Right lobe of liver (tissue), 4 donors: ENCODE results near the gene STAT5B.
"Not testable (repeated sequence)": the region's sequence is repeated elsewhere in the genome, so short reads cannot be mapped to it uniquely, and the experiment has no call there.

Experiments used
- POLR2A ChIP-seq: fragments of 450-650 bp; IDR thresholded peaks from one replicate; pipeline ENCODE4 v1.6.1; 2017; ENCODE audit warnings: antibody characterized with exemption, mild to moderate bottlenecking
- TF ChIP-seq, protein P1 (sequence below), 4 donors: fragments of 200-600 bp in 3 of 4; fragments of 450-650 bp in 1 of 4; IDR thresholded peaks; one replicate each; pipeline versions ENCODE4 v1.5.1 to v1.8.0; 2016 to 2022; ENCODE audit warnings: antibody characterized with exemption in 4 of 4, mild to moderate bottlenecking in 2 of 4
- donor health status: DM: no; HTN: no; CAD: no.
- donor health status: DM: no; HTN: no; CAD: no.
- donor health status: DM: no; HTN: yes; CAD: no.

GRCh38 chr17:42186191-42186590, 90.0 kb downstream of the STAT5B start:
- TF ChIP-seq POLR2A, result not testable (repeated sequence)
- TF ChIP-seq, protein P1, sequence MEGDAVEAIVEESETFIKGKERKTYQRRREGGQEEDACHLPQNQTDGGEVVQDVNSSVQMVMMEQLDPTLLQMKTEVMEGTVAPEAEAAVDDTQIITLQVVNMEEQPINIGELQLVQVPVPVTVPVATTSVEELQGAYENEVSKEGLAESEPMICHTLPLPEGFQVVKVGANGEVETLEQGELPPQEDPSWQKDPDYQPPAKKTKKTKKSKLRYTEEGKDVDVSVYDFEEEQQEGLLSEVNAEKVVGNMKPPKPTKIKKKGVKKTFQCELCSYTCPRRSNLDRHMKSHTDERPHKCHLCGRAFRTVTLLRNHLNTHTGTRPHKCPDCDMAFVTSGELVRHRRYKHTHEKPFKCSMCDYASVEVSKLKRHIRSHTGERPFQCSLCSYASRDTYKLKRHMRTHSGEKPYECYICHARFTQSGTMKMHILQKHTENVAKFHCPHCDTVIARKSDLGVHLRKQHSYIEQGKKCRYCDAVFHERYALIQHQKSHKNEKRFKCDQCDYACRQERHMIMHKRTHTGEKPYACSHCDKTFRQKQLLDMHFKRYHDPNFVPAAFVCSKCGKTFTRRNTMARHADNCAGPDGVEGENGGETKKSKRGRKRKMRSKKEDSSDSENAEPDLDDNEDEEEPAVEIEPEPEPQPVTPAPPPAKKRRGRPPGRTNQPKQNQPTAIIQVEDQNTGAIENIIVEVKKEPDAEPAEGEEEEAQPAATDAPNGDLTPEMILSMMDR (IDR thresholded peaks at IDR 0.05), result not testable (repeated sequence)
